GM23248 (cell line): ENCODE results near the gene N4BP2. TPM values are rescaled to one million over a fixed set of nuclear protein-coding genes. Genes with fewer than 3 reads are reported as not detected.

ENCODE experiments used
- DNase-seq: peaks from one replicate; pipeline ENCODE4 v3.0.0-alpha.2; 2015
- H2AFZ ChIP-seq: fragments of 200-600 bp; sonication (generic); 2 replicates; pipeline ENCODE4 v1.6.1; 2016; ENCODE audit warnings: antibody characterized with exemption
- H3F3A ChIP-seq: fragments of 200-600 bp; sonication (generic); 2 replicates; pipeline ENCODE4 v1.6.1; 2016; ENCODE audit warnings: mild to moderate bottlenecking, antibody characterized with exemption, mixed run types; ENCODE audit not compliant: insufficient read depth
- H3K27ac ChIP-seq: fragments of 200-600 bp; sonication (generic); 2 replicates; pipeline ENCODE4 v1.5.1; 2016; ENCODE audit warnings: mild to moderate bottlenecking
- H3K27me3 ChIP-seq: fragments of 200-600 bp; sonication (generic); replicated peaks from 2 replicates; pipeline ENCODE4 v1.6.1; 2016; ENCODE audit warnings: mild to moderate bottlenecking; ENCODE audit not compliant: insufficient read depth
- H3K36me3 ChIP-seq: fragments of 200-600 bp; sonication (generic); 2 replicates; pipeline ENCODE4 v1.6.1; 2016; ENCODE audit warnings: low read depth, mild to moderate bottlenecking
- H3K4me1 ChIP-seq: fragments of 200-600 bp; sonication (generic); 2 replicates; pipeline ENCODE4 v1.6.1; 2016; ENCODE audit warnings: mild to moderate bottlenecking; ENCODE audit not compliant: insufficient read depth
- H3K4me2 ChIP-seq: fragments of 200-600 bp; sonication (generic); one replicate; pipeline ENCODE4 v1.6.1; 2016; ENCODE audit warnings: mild to moderate bottlenecking; ENCODE audit not compliant: unreplicated experiment
- H3K4me3 ChIP-seq: fragments of 200-600 bp; sonication (generic); 2 replicates; pipeline ENCODE4 v1.5.1; 2016; ENCODE audit warnings: mild to moderate bottlenecking
- H3K79me2 ChIP-seq: fragments of 200-600 bp; sonication (generic); 2 replicates; pipeline ENCODE4 v1.6.1; 2016; ENCODE audit warnings: mild to moderate bottlenecking; ENCODE audit not compliant: insufficient read depth
- H3K9ac ChIP-seq: fragments of 200-600 bp; sonication (generic); 2 replicates; pipeline ENCODE4 v1.6.1; 2016; ENCODE audit warnings: mild to moderate bottlenecking
- H3K9me2 ChIP-seq: fragments of 200-600 bp; sonication (generic); 2 replicates; pipeline ENCODE4 v1.6.1; 2016; ENCODE audit warnings: mixed run types, mild to moderate bottlenecking, moderate library complexity; ENCODE audit not compliant: insufficient read depth
- H3K9me3 ChIP-seq: fragments of 200-600 bp; sonication (generic); one replicate; pipeline ENCODE4 v1.6.1; 2017; ENCODE audit warnings: low read depth
- H4K20me1 ChIP-seq: fragments of 200-600 bp; sonication (generic); 2 replicates; pipeline ENCODE4 v1.6.0; 2016; ENCODE audit not compliant: insufficient read depth
- EZH2 ChIP-seq: fragments of 200-600 bp; sonication (generic); IDR thresholded peaks from 2 replicates; pipeline ENCODE4 v1.6.1; 2018; ENCODE audit warnings: antibody characterized with exemption, mild to moderate bottlenecking; ENCODE audit not compliant: insufficient read depth, poor library complexity, severe bottlenecking
- EZH2phosphoT487 ChIP-seq: fragments of 200-600 bp; sonication (generic); IDR thresholded peaks from 2 replicates; pipeline ENCODE4 v1.6.1; 2018; ENCODE audit warnings: antibody characterized with exemption, moderate library complexity, mild to moderate bottlenecking, low read depth; ENCODE audit not compliant: insufficient read depth
- WGBS, 2 experiments: methylation state at CpG; one replicate each; pipeline ENCODE4 v1.1.6; 2015 to 2017; ENCODE audit warnings: low lambda C conversion rate in 2 of 2, low coverage in 1 of 2; ENCODE audit errors: missing lambda C conversion rate in 2 of 2; 5-methylcytosine and 5-hydroxymethylcytosine counted together
- in situ Hi-C: fragments of 300-500 bp; cut with MboI; formaldehyde crosslinking; loops from 2 replicates; pipeline ENCODE4 v1.15.0; 2020
- polyA plus RNA-seq: library from polyadenylated mRNA; unstranded; fragments of >200 nt; fragmentation: Nextera tagmentation; extraction: Ambion mirVana; gene quantifications from 2 replicates; pipeline ENCODE4 v1.2.1, GENCODE V29; 2016
- total RNA-seq: library from RNA; depleted of rRNA; stranded (reverse); fragments of >200 nt; shearing (Covaris generic); gene quantifications from 2 replicates; pipeline ENCODE4 v1.2.3, GENCODE V29; 2014

N4BP2 gene
- total and polyA plus RNA-seq, 2 experiments from 2014 or later: 3.2 to 3.7 TPM

GRCh38 chr4:40196272-40196671 is 139.6 kb downstream of the N4BP2 start:
- no peaks in the 10 kb centered on the region for H3K27me3 ChIP-seq
- in situ Hi-C loops: no loop called here
- no peaks in the 10 kb centered on the region for H4K20me1 ChIP-seq
- H3K9me3 ChIP-seq: no peaks in the 10 kb centered on the region
- no peaks in the 10 kb centered on the region for H3K9me2 ChIP-seq
- no peak overlapping the region for H3K9ac ChIP-seq
- H3K4me3 ChIP-seq: no peak overlapping the region
- DNase-seq: no peak
- H3K27ac ChIP-seq: no peak overlapping the region
- WGBS, 2 experiments: 85 to 89% methylated on average over 8 of the region's 8 CpGs
- no peaks in the 10 kb centered on the region for H3K4me1 ChIP-seq
- TF ChIP-seq EZH2 (no peak), EZH2phosphoT487 (no peak)
- H3F3A ChIP-seq: no peaks in the 10 kb centered on the region
- no peaks in the 10 kb centered on the region for H3K79me2 ChIP-seq
- H3K4me2 ChIP-seq: no peak overlapping the region
- no peak overlapping the region for H2AFZ ChIP-seq
- no peaks in the 10 kb centered on the region for H3K36me3 ChIP-seq

- in situ Hi-C loops: no loop called here
- TF ChIP-seq EZH2: no peak
- TF ChIP-seq EZH2phosphoT487: no peak
- no peaks in the 10 kb centered on the region for H3K4me1 ChIP-seq
- no peaks in the 10 kb centered on the region for H3K79me2 ChIP-seq
- no peaks in the 10 kb centered on the region for H3K9me3 ChIP-seq
- no peaks in the 10 kb centered on the region for H3K9me2 ChIP-seq
- no peak within 1 kb of the TSS for H2AFZ ChIP-seq
- H3K27ac ChIP-seq: no peak within 1 kb of the TSS
- DNase-seq: no peak
- no peak within 1 kb of the TSS for H3K9ac ChIP-seq
- no peak within 1 kb of the TSS for H3K4me3 ChIP-seq
- H3F3A ChIP-seq: no peaks in the 10 kb centered on the region
- H3K27me3 ChIP-seq: no peaks in the 10 kb centered on the region
- no peaks in the 10 kb centered on the region for H4K20me1 ChIP-seq
- H3K4me2 ChIP-seq: no peak within 1 kb of the TSS
- no peaks in the 10 kb centered on the region for H3K36me3 ChIP-seq
- 59 to 62% methylated on average over 14 of the region's 14 CpGs for WGBS, 2 experiments
Measured at GRCh38 chr4:40196724-40197281, 140.2 kb downstream of the N4BP2 start, which contains the start of gene RHOH. Gene RHOH, plus strand, starts transcription at chr4:40197031. Its CDS starts 46,356 bp downstream, at chr4:40243387.

GRCh38 chr4:40197879-40198689 is 141.4 kb downstream of the N4BP2 start:
- in situ Hi-C loops: no loop called here

GRCh38 chr4:40199179-40199670 is 142.6 kb downstream of the N4BP2 start:
- H3K4me1 ChIP-seq: no peaks in the 10 kb centered on the region
- in situ Hi-C loops: no loop called here
- H3K9me2 ChIP-seq: no peaks in the 10 kb centered on the region
- no peak overlapping the region for H3K4me3 ChIP-seq
- no peaks in the 10 kb centered on the region for H3K9me3 ChIP-seq
- no peak overlapping the region for H3K27ac ChIP-seq
- no peaks in the 10 kb centered on the region for H3K79me2 ChIP-seq
- no peaks in the 10 kb centered on the region for H3K27me3 ChIP-seq
- no peaks in the 10 kb centered on the region for H3K36me3 ChIP-seq
- no peak overlapping the region for H2AFZ ChIP-seq
- no peak overlapping the region for H3K9ac ChIP-seq
- H4K20me1 ChIP-seq: no peaks in the 10 kb centered on the region
- DNase-seq: no peak
- TF ChIP-seq EZH2: no peak
- no peak overlapping the region for H3K4me2 ChIP-seq
- H3F3A ChIP-seq: no peaks in the 10 kb centered on the region
- WGBS, 2 experiments: 81 to 86% methylated on average over 6 of the region's 6 CpGs

More at GRCh38 chr4:40197879-40198689, 141.4 kb downstream of the N4BP2 start:
- H3K4me1 ChIP-seq: no peaks in the 10 kb centered on the region
- no peaks in the 10 kb centered on the region for H3K9me2 ChIP-seq
- H3F3A ChIP-seq: no peaks in the 10 kb centered on the region
- H3K9ac ChIP-seq: no peak overlapping the region
- no peak for DNase-seq
- H3K27ac ChIP-seq: no peak overlapping the region
- no peaks in the 10 kb centered on the region for H3K9me3 ChIP-seq
- no peaks in the 10 kb centered on the region for H3K27me3 ChIP-seq
- H3K36me3 ChIP-seq: no peaks in the 10 kb centered on the region
- no peaks in the 10 kb centered on the region for H4K20me1 ChIP-seq
- WGBS, 2 experiments: 90% methylated on average over 15 of the region's 15 CpGs
- no peaks in the 10 kb centered on the region for H3K79me2 ChIP-seq
- no peak overlapping the region for H3K4me3 ChIP-seq
- no peak overlapping the region for H3K4me2 ChIP-seq
- H2AFZ ChIP-seq: no peak overlapping the region
- TF ChIP-seq EZH2phosphoT487: no peak
- no peak for TF ChIP-seq EZH2
